ENCODE measurements around the gene HRK. TPM values are rescaled to one million over a fixed set of nuclear protein-coding genes. Genes with fewer than 3 reads are reported as not detected.

HRK gene
- total and polyA plus RNA-seq, 12 donors, result 0.09 to 1.1 (median 0.24) TPM; not detected in 3

GRCh38 chr12:116906285-116906684, 25.0 kb upstream of the HRK start:
- TF ChIP-seq, protein P1, sequence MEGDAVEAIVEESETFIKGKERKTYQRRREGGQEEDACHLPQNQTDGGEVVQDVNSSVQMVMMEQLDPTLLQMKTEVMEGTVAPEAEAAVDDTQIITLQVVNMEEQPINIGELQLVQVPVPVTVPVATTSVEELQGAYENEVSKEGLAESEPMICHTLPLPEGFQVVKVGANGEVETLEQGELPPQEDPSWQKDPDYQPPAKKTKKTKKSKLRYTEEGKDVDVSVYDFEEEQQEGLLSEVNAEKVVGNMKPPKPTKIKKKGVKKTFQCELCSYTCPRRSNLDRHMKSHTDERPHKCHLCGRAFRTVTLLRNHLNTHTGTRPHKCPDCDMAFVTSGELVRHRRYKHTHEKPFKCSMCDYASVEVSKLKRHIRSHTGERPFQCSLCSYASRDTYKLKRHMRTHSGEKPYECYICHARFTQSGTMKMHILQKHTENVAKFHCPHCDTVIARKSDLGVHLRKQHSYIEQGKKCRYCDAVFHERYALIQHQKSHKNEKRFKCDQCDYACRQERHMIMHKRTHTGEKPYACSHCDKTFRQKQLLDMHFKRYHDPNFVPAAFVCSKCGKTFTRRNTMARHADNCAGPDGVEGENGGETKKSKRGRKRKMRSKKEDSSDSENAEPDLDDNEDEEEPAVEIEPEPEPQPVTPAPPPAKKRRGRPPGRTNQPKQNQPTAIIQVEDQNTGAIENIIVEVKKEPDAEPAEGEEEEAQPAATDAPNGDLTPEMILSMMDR (IDR thresholded peaks at IDR 0.05), result no peak
- no peak for TF ChIP-seq POLR2A (IDR thresholded peaks at IDR 0.05)
- intact Hi-C loops (cut with DNase I), result no loop called here
- WGBS, 4 donors, result 78 to 92% (median 86%) methylated on average over 4 of the region's 4 CpGs

GRCh38 chr12:116903818-116904217, 22.6 kb upstream of the HRK start:
- TF ChIP-seq, protein P1 (IDR thresholded peaks at IDR 0.05), result no peak
- no peak for TF ChIP-seq POLR2A (IDR thresholded peaks at IDR 0.05)
- H3K27me3 ChIP-seq, result no peaks in the 10 kb centered on the region
- intact Hi-C loops (cut with DNase I), result no loop called here
- no peaks in the 10 kb centered on the region for H3K36me3 ChIP-seq (replicated peaks in 1 of 2)
- DNase-seq, result no peak
- no peak overlapping the region for H3K4me3 ChIP-seq
- WGBS, 4 donors, result 72 to 78% (median 72%) methylated on average over 4 of the region's 4 CpGs
- H3K9me3 ChIP-seq (replicated peaks in 1 of 3), result no peaks in the 10 kb centered on the region
- no peaks in the 10 kb centered on the region for H3K4me1 ChIP-seq (replicated peaks in 1 of 2)
- H3K27ac ChIP-seq, result no peak overlapping the region

More at GRCh38 chr12:116906285-116906684, 25.0 kb upstream of the HRK start:
- H3K27ac ChIP-seq, result no peak overlapping the region
- H3K4me1 ChIP-seq (replicated peaks in 1 of 2), result peaks cover 0 to under 1% of the 10 kb centered on the region in 2 donors
- H3K9me3 ChIP-seq (replicated peaks in 1 of 3), result no peaks in the 10 kb centered on the region
- DNase-seq, result no peak
- H3K36me3 ChIP-seq (replicated peaks in 1 of 2), result no peaks in the 10 kb centered on the region
- no peaks in the 10 kb centered on the region for H3K27me3 ChIP-seq
- no peak overlapping the region for H3K4me3 ChIP-seq

GRCh38 chr12:116901612-116902011, 20.4 kb upstream of the HRK start:
- DNase-seq, result no peak
- H3K9me3 ChIP-seq (replicated peaks in 1 of 3), result no peaks in the 10 kb centered on the region
- 73 to 79% (median 75%) methylated on average over 2 of the region's 2 CpGs for WGBS, 4 donors
- H3K4me3 ChIP-seq, result no peak overlapping the region
- intact Hi-C loops (cut with DNase I), result no loop called here
- no peaks in the 10 kb centered on the region for H3K4me1 ChIP-seq (replicated peaks in 1 of 2)
- no peaks in the 10 kb centered on the region for H3K27me3 ChIP-seq
- H3K27ac ChIP-seq, result no peak overlapping the region
- TF ChIP-seq POLR2A (IDR thresholded peaks at IDR 0.05), result no peak
- TF ChIP-seq, protein P1 (IDR thresholded peaks at IDR 0.05), result no peak
- H3K36me3 ChIP-seq (replicated peaks in 1 of 2), result no peaks in the 10 kb centered on the region

DNA sequence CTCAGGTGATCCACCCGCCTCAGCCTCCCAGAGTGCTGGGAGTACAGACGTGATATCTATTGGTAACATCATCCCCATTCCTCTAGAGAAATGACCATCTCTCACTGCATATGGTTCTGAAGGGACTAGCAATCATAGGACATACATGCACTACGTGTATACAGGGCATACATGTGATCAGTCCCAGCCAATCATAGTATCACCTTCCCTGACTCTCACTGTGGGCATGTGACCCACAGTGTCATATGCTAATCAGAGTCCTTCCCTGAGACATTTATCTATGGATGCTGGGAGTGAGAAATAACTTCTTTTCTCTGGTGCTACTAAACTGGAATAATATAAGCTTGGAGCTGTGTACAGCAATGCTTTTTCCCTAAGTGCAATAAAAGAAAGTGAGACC, 17.4 kb upstream of the HRK start:
- no peak overlapping the region for H3K4me3 ChIP-seq
- DNase-seq, result no peak
- H3K36me3 ChIP-seq (replicated peaks in 1 of 2), result no peaks in the 10 kb centered on the region
- WGBS, 4 donors, result 0 to 81% (median 65%) methylated on average over 1 to 3 of the region's 3 CpGs
- no peaks in the 10 kb centered on the region for H3K9me3 ChIP-seq (replicated peaks in 1 of 3)
- H3K4me1 ChIP-seq (replicated peaks in 1 of 2), result no peaks in the 10 kb centered on the region
- intact Hi-C loops (cut with DNase I), result no loop called here
- no peak overlapping the region for H3K27ac ChIP-seq
- TF ChIP-seq, protein P1 (IDR thresholded peaks at IDR 0.05), result no peak
- TF ChIP-seq POLR2A (IDR thresholded peaks at IDR 0.05), result no peak
- H3K27me3 ChIP-seq, result no peaks in the 10 kb centered on the region
